K562 (cell line): Measurements from ENCODE around the gene DLGAP3. TPM values are rescaled to one million over a fixed set of nuclear protein-coding genes. Genes with fewer than 3 reads are reported as not detected.

Source experiments
- AFF4 ChIP-seq: sonication (generic); formaldehyde crosslinking; IDR thresholded peaks from 2 replicates; pipeline ENCODE4 v1.8.0; 2023; ENCODE audit warnings: mild to moderate bottlenecking, missing genetic modification reagents
- CREBBP ChIP-seq: IDR thresholded peaks from one replicate; pipeline ENCODE4 v1.6.1; 2012; ENCODE audit warnings: low read depth, mild to moderate bottlenecking, control low read depth, inconsistent platforms, low read length
- EP400 ChIP-seq: fragments of 450-650 bp; IDR thresholded peaks from 2 replicates; pipeline ENCODE4 v1.6.1; 2017; ENCODE audit warnings: antibody characterized with exemption, mild to moderate bottlenecking, moderate library complexity
- IRF9 ChIP-seq: fragments of 450-650 bp; IDR thresholded peaks from 2 replicates; pipeline ENCODE4 v1.6.1; 2016; ENCODE audit warnings: missing biosample characterization, missing genetic modification characterization
- KAT7 ChIP-seq: sonication (generic); formaldehyde crosslinking; IDR thresholded peaks from 2 replicates; pipeline ENCODE4 v1.8.0; 2022; ENCODE audit warnings: missing genetic modification reagents, mild to moderate bottlenecking, borderline replicate concordance
- KLF1 ChIP-seq: fragments of 450-650 bp; IDR thresholded peaks from 2 replicates; pipeline ENCODE4 v1.6.1; 2016; ENCODE audit warnings: missing genetic modification characterization, missing compliant biosample characterization
- MAX ChIP-seq: sonication (generic); formaldehyde crosslinking; IDR thresholded peaks from 2 replicates; pipeline ENCODE4 v1.9.0; 2022; ENCODE audit warnings: mild to moderate bottlenecking, missing genetic modification reagents
- MXI1 ChIP-seq: IDR thresholded peaks from 2 replicates; pipeline ENCODE4 v1.6.1; 2011; ENCODE audit warnings: low read depth, mild to moderate bottlenecking, improper control_type of control experiment, low read length
- NR0B1 ChIP-seq: fragments of 450-650 bp; IDR thresholded peaks from one replicate; pipeline ENCODE4 v1.6.1; 2018; ENCODE audit warnings: mild to moderate bottlenecking, moderate library complexity; ENCODE audit not compliant: partially characterized antibody
- PHF21A ChIP-seq: fragments of 450-650 bp; IDR thresholded peaks from 2 replicates; pipeline ENCODE4 v1.6.1; 2017; ENCODE audit warnings: low read depth, borderline replicate concordance
- PRMT5 ChIP-seq: sonication (generic); formaldehyde crosslinking; IDR thresholded peaks from 2 replicates; pipeline ENCODE4 v1.5.0; 2020; ENCODE audit warnings: missing genetic modification reagents
- RBM15 ChIP-seq: fragments of 200-400 bp; formaldehyde crosslinking; IDR thresholded peaks from 2 replicates; pipeline ENCODE4 v1.6.1; 2018; ENCODE audit warnings: mild to moderate bottlenecking, low read length, moderate library complexity; ENCODE audit not compliant: insufficient read depth
- TCF7 ChIP-seq: sonication (generic); IDR thresholded peaks from 2 replicates; pipeline ENCODE4 v1.6.1; 2016; ENCODE audit warnings: antibody characterized with exemption, borderline replicate concordance
- XRCC5 ChIP-seq: fragments of 200-400 bp; formaldehyde crosslinking; IDR thresholded peaks from 2 replicates; pipeline ENCODE4 v1.6.1; 2017; ENCODE audit warnings: low read depth, mild to moderate bottlenecking, low read length
- ZBTB49 ChIP-seq: sonication (generic); formaldehyde crosslinking; IDR thresholded peaks from 2 replicates; pipeline ENCODE4 v1.8.0; 2022; ENCODE audit warnings: missing genetic modification reagents, mild to moderate bottlenecking, borderline replicate concordance
- ZKSCAN3 ChIP-seq: fragments of 250-450 bp; sonication (Bioruptor Pico); IDR thresholded peaks from 2 replicates; pipeline ENCODE4 v1.4.0; 2020
- ZNF12 ChIP-seq: sonication (generic); formaldehyde crosslinking; IDR thresholded peaks from 2 replicates; pipeline ENCODE4 v1.4.0; 2020; ENCODE audit warnings: mild to moderate bottlenecking, missing genetic modification reagents
- ZNF184 ChIP-seq: sonication (generic); formaldehyde crosslinking; IDR thresholded peaks from 2 replicates; pipeline ENCODE4 v1.5.0; 2020; ENCODE audit warnings: missing genetic modification reagents
- ZSCAN32 ChIP-seq: fragments of 450-650 bp; formaldehyde crosslinking; IDR thresholded peaks from 2 replicates; pipeline ENCODE4 v1.4.0; 2020; ENCODE audit warnings: mild to moderate bottlenecking, moderate library complexity
- polyA plus RNA-seq, 8 experiments: library from polyadenylated mRNA; depleted of rRNA in 4 of 8; stranded (reverse) in 5 of 8; unstranded in 3 of 8; fragments of >200 nt; fragmentation: Nextera tagmentation in 2 of 8; fragmentation: Illumina TruSeq in 1 of 8; extraction: Ambion mirVana in 2 of 8; extraction: Trizol in 1 of 8; gene quantifications; 2 replicates each; pipeline versions ENCODE4 v1.2.1 to v1.2.3, GENCODE V29; 2011 to 2014; ENCODE audit warnings: inconsistent platforms in 1 of 8, missing spikeins in 1 of 8
- total RNA-seq, 7 experiments: library from RNA; depleted of rRNA in 6 of 7; stranded (reverse); fragments of >200 nt in 6 of 7; fragmentation: Illumina TruSeq in 2 of 7; extraction: Trizol in 2 of 7; gene quantifications; 2 replicates each; pipeline versions ENCODE4 v1.2.1 to v1.2.3, GENCODE V29; 2011 to 2021; ENCODE audit warnings: low replicate concordance in 1 of 7

Gene DLGAP3
- total and polyA plus RNA-seq, 9 of the 15 experiments (the other 6 are each of a cell fraction or from before 2014, with no cell fraction given): 0.01 to 0.16 (median 0.07) TPM; not detected in 6

- TF ChIP-seq AFF4 (CRISPR knock-in tag) (no peak), ZNF12 (no peak), ZNF184 (CRISPR knock-in tag) (no peak), IRF9 (tag) (no peak), ZBTB49 (CRISPR knock-in tag) (no peak), MXI1 (no peak), ZKSCAN3 (CRISPR knock-in tag) (no peak), KAT7 (no peak; the same call in 1 of the 2 replicates), NR0B1 (no peak), MAX (CRISPR knock-in tag) (peak; percentile 64), CREBBP (no peak), EP400 (peak; percentile 44; the same call in 1 of the 2 replicates), RBM15 (no peak), TCF7 (no peak), ZSCAN32 (CRISPR knock-in tag) (no peak), PHF21A (no peak), KLF1 (no peak), PRMT5 (CRISPR knock-in tag) (no peak), XRCC5 (peak; percentile 95; the same call in 1 of the 2 replicates)
Measured at GRCh38 chr1:34852677-34853217, 76.7 kb downstream of the DLGAP3 start (continued).
